HG02763 (cell line): Measurements from ENCODE around the gene DISC1.
"Not testable (repeated sequence)": the region's sequence is repeated elsewhere in the genome, so short reads cannot be mapped to it uniquely, and the experiment has no call there.

Experiments used
- ATAC-seq: cut with Tn5 transposase; IDR thresholded peaks from one replicate; pipeline ENCODE4 v1.9.1; 2021; ENCODE audit warnings: mild to moderate bottlenecking, moderate library complexity; ENCODE audit not compliant: unreplicated experiment

DISC1 gene

GRCh38 chr1:231666937-231667608, 40.5 kb downstream of the DISC1 start:
- ATAC-seq = no peak

- ATAC-seq = no peak
Observed at GRCh38 chr1:231667896-231668506, 41.4 kb downstream of the DISC1 start.

- no peak for ATAC-seq
Observed at GRCh38 chr1:231668826-231669225, 42.2 kb downstream of the DISC1 start.

- not testable (repeated sequence) for ATAC-seq
Observed at GRCh38 chr1:231669864-231670621, 43.5 kb downstream of the DISC1 start.

- ATAC-seq = no peak
Observed at GRCh38 chr1:231670755-231671154, 44.2 kb downstream of the DISC1 start.

- ATAC-seq = no peak
Observed at GRCh38 chr1:231674575-231674974, 48.0 kb downstream of the DISC1 start.

- ATAC-seq = no peak
Observed at GRCh38 chr1:231676487-231676886, 49.9 kb downstream of the DISC1 start.

GRCh38 chr1:231677442-231677841, 50.9 kb downstream of the DISC1 start:
- no peak for ATAC-seq

- no peak for ATAC-seq
Observed at GRCh38 chr1:231678011-231678432, 51.4 kb downstream of the DISC1 start.

- ATAC-seq = no peak
Observed at GRCh38 chr1:231679109-231679508, 52.5 kb downstream of the DISC1 start.

GRCh38 chr1:231681006-231681405, 54.4 kb downstream of the DISC1 start:
- ATAC-seq = no peak

GRCh38 chr1:231682779-231683178, 56.2 kb downstream of the DISC1 start:
- ATAC-seq = no peak

- ATAC-seq = no peak
Observed at GRCh38 chr1:231683439-231684165, 57.0 kb downstream of the DISC1 start.

GRCh38 chr1:231684356-231685244, 58.0 kb downstream of the DISC1 start:
- no peak for ATAC-seq

GRCh38 chr1:231686384-231686783, 59.8 kb downstream of the DISC1 start:
- ATAC-seq = no peak

- no peak for ATAC-seq
Observed at GRCh38 chr1:231688989-231689388, 62.4 kb downstream of the DISC1 start.

GRCh38 chr1:231690059-231690458, 63.5 kb downstream of the DISC1 start:
- no peak for ATAC-seq

GRCh38 chr1:231691618-231692259, 65.1 kb downstream of the DISC1 start:
- ATAC-seq = no peak

- no peak for ATAC-seq
Observed at GRCh38 chr1:231693361-231694074, 66.9 kb downstream of the DISC1 start.
